Subcutaneous abdominal adipose tissue (tissue), 5 donors: ENCODE results near the gene RAB23.
"Not testable (repeated sequence)": the region's sequence is repeated elsewhere in the genome, so short reads cannot be mapped to it uniquely, and the experiment has no call there.

Experiments used
- H3K27ac ChIP-seq: one replicate; pipeline ENCODE4 v1.7.0; 2013; ENCODE audit warnings: low read depth, mild to moderate bottlenecking, inconsistent platforms, low read length, moderate library complexity
- H3K27me3 ChIP-seq, 5 donors: one replicate each; pipeline ENCODE4 v1.7.0; 2013; ENCODE audit warnings: low read length in 5 of 5, inconsistent platforms in 1 of 5; ENCODE audit not compliant: control insufficient read depth in 5 of 5, insufficient read depth in 4 of 5
- H3K36me3 ChIP-seq, 5 donors: one replicate each; pipeline ENCODE4 v1.7.0; 2013; ENCODE audit warnings: low read length in 5 of 5; ENCODE audit not compliant: control insufficient read depth in 5 of 5, insufficient read depth in 5 of 5
- H3K4me1 ChIP-seq, 5 donors: one replicate each; pipeline ENCODE4 v1.7.0; 2013; ENCODE audit warnings: low read length in 5 of 5, mild to moderate bottlenecking in 3 of 5, moderate library complexity in 1 of 5; ENCODE audit not compliant: control insufficient read depth in 5 of 5, insufficient read depth in 5 of 5
- H3K4me3 ChIP-seq, 5 donors: one replicate each; pipeline ENCODE4 v1.7.0; 2013; ENCODE audit warnings: low read length in 5 of 5, low read depth in 1 of 5
- H3K9ac ChIP-seq, 5 donors: one replicate each; pipeline ENCODE4 v1.7.0; 2013; ENCODE audit warnings: low read length in 5 of 5, mild to moderate bottlenecking in 4 of 5, moderate library complexity in 3 of 5
- H3K9me3 ChIP-seq, 5 donors: one replicate each; pipeline ENCODE4 v1.7.0; 2013; ENCODE audit warnings: low read length in 5 of 5; ENCODE audit not compliant: control insufficient read depth in 5 of 5
- donor health status: healthy.
- donor health status: healthy.
- donor health status: healthy.
- donor health status: healthy.
- donor health status: healthy.

RAB23 gene

GRCh38 chr6:57243954-57244353 is 21.8 kb upstream of the RAB23 start:
- no peaks in the 10 kb centered on the region for H3K4me1 ChIP-seq
- no peak overlapping the region for H3K27ac ChIP-seq
- H3K4me3 ChIP-seq, result no peak overlapping the region
- no peaks in the 10 kb centered on the region for H3K36me3 ChIP-seq
- H3K9me3 ChIP-seq, result no peaks in the 10 kb centered on the region
- H3K9ac ChIP-seq, result no peak overlapping the region
- no peaks in the 10 kb centered on the region for H3K27me3 ChIP-seq

- not testable (repeated sequence) for H3K4me3 ChIP-seq, H3K36me3 ChIP-seq, H3K9ac ChIP-seq, H3K9me3 ChIP-seq, H3K27me3 ChIP-seq, H3K4me1 ChIP-seq, H3K27ac ChIP-seq
Measured at GRCh38 chr6:57243526-57243925, 21.4 kb upstream of the RAB23 start.

- H3K9ac ChIP-seq, result no peak overlapping the region
- H3K27me3 ChIP-seq, result no peaks in the 10 kb centered on the region
- H3K9me3 ChIP-seq, result no peaks in the 10 kb centered on the region
- no peak overlapping the region for H3K27ac ChIP-seq
- H3K4me3 ChIP-seq, result no peak overlapping the region
- H3K4me1 ChIP-seq, result no peaks in the 10 kb centered on the region
- no peaks in the 10 kb centered on the region for H3K36me3 ChIP-seq
Measured at GRCh38 chr6:57242505-57242904, 20.4 kb upstream of the RAB23 start.

GRCh38 chr6:57226221-57226620 is 4.1 kb upstream of the RAB23 start:
- peaks cover 0 to 14% (median 9%) of the 10 kb centered on the region in 5 donors for H3K4me1 ChIP-seq
- no peaks in the 10 kb centered on the region for H3K36me3 ChIP-seq
- H3K27ac ChIP-seq, result no peak overlapping the region
- no peak overlapping the region for H3K4me3 ChIP-seq
- H3K9ac ChIP-seq, result no peak overlapping the region
- H3K27me3 ChIP-seq, result no peaks in the 10 kb centered on the region
- H3K9me3 ChIP-seq, result no peaks in the 10 kb centered on the region

GRCh38 chr6:57224769-57225515 is 2.8 kb upstream of the RAB23 start:
- Histone ChIP-seq H3K27me3 (no peaks in the 10 kb centered on the region), H3K9me3 (no peaks in the 10 kb centered on the region), H3K4me1 (peaks cover 0 to 17% (median 13%) of the 10 kb centered on the region in 5 donors), H3K4me3 (no peak overlapping the region), H3K9ac (no peak overlapping the region), H3K27ac (no peak overlapping the region), H3K36me3 (no peaks in the 10 kb centered on the region)

GRCh38 chr6:57222743-57223077 is 603 bp upstream of the RAB23 start:
- peak overlapping the region; percentile 81 to 94 (median 88) for H3K4me3 ChIP-seq
- no peaks in the 10 kb centered on the region for H3K27me3 ChIP-seq
- no peaks in the 10 kb centered on the region for H3K9me3 ChIP-seq
- H3K9ac ChIP-seq, result peak overlapping the region; percentile 7 to 80 (median 75)
- H3K36me3 ChIP-seq, result no peaks in the 10 kb centered on the region
- H3K4me1 ChIP-seq, result peaks cover 0 to 17% (median 13%) of the 10 kb centered on the region in 5 donors
- peak overlapping the region; percentile 74 for H3K27ac ChIP-seq

GRCh38 chr6:57221191-57221935 is 744 bp downstream of the RAB23 start:
- H3K27me3 ChIP-seq, result no peaks in the 10 kb centered on the region
- no peaks in the 10 kb centered on the region for H3K9me3 ChIP-seq
- no peaks in the 10 kb centered on the region for H3K36me3 ChIP-seq
- H3K27ac ChIP-seq, result peak overlapping the region; percentile 74
- H3K4me1 ChIP-seq, result peaks cover 0 to 22% (median 16%) of the 10 kb centered on the region in 5 donors
- H3K4me3 ChIP-seq, result peak overlapping the region; percentile 81 to 94 (median 88)
- H3K9ac ChIP-seq, result peak overlapping the region; percentile 22 to 80 (median 75)

- Histone ChIP-seq H3K4me3 (no peak overlapping the region), H3K27me3 (no peaks in the 10 kb centered on the region)
Measured at GRCh38 chr6:57220083-57220703, 1.9 kb downstream of the RAB23 start.

GRCh38 chr6:57217270-57217669 is 4.8 kb downstream of the RAB23 start:
- Histone ChIP-seq H3K27ac (no peak overlapping the region), H3K4me3 (no peak overlapping the region)

More at GRCh38 chr6:57220083-57220703, 1.9 kb downstream of the RAB23 start:
- H3K36me3 ChIP-seq, result no peaks in the 10 kb centered on the region
- peaks cover 0 to 23% (median 16%) of the 10 kb centered on the region in 5 donors for H3K4me1 ChIP-seq
- H3K27ac ChIP-seq, result no peak overlapping the region
- H3K9me3 ChIP-seq, result no peaks in the 10 kb centered on the region
- H3K9ac ChIP-seq, result no peak overlapping the region

More at GRCh38 chr6:57217270-57217669, 4.8 kb downstream of the RAB23 start:
- H3K36me3 ChIP-seq, result no peaks in the 10 kb centered on the region
- no peak overlapping the region for H3K9ac ChIP-seq
- H3K9me3 ChIP-seq, result no peaks in the 10 kb centered on the region
- H3K27me3 ChIP-seq, result no peaks in the 10 kb centered on the region
- H3K4me1 ChIP-seq, result peaks cover 0 to 16% (median 8%) of the 10 kb centered on the region in 5 donors
